Trophoblast cell (in vitro differentiated cells and primary cell): ENCODE data around the gene UCHL1.

ENCODE experiments used
- DNase-seq, 2 donors: peaks; one replicate each; pipeline ENCODE4 v3.0.0-alpha.2; 2016
- H2AFZ ChIP-seq: 2 replicates; pipeline ENCODE4 v1.6.1; 2013; ENCODE audit warnings: low read length, moderate library complexity, mild to moderate bottlenecking; ENCODE audit not compliant: insufficient read depth, poor library complexity
- H2AK5ac ChIP-seq: 2 replicates; pipeline ENCODE4 v1.6.1; 2013; ENCODE audit warnings: mild to moderate bottlenecking, low read length
- H2BK120ac ChIP-seq: 2 replicates; pipeline ENCODE4 v1.6.1; 2013; ENCODE audit warnings: low read length, mild to moderate bottlenecking, moderate library complexity; ENCODE audit not compliant: insufficient read depth, poor library complexity
- H2BK12ac ChIP-seq: 2 replicates; pipeline ENCODE4 v1.6.1; 2013; ENCODE audit warnings: mild to moderate bottlenecking, low read length, moderate library complexity
- H2BK5ac ChIP-seq: 2 replicates; pipeline ENCODE4 v1.6.1; 2013; ENCODE audit warnings: low read length, low read depth, moderate library complexity, mild to moderate bottlenecking; ENCODE audit not compliant: poor library complexity
- H3K14ac ChIP-seq: 2 replicates; pipeline ENCODE4 v1.6.1; 2013; ENCODE audit warnings: mild to moderate bottlenecking, low read length
- H3K18ac ChIP-seq: 2 replicates; pipeline ENCODE4 v1.6.1; 2013; ENCODE audit warnings: mild to moderate bottlenecking, low read length
- H3K23ac ChIP-seq: 2 replicates; pipeline ENCODE4 v1.6.1; 2013; ENCODE audit warnings: low read length
- H3K27ac ChIP-seq: 2 replicates; pipeline ENCODE4 v1.5.1; 2013; ENCODE audit warnings: low read depth, mild to moderate bottlenecking, inconsistent platforms, low read length, moderate library complexity
- H3K27me3 ChIP-seq: 2 replicates; pipeline ENCODE4 v1.6.1; 2013; ENCODE audit warnings: inconsistent platforms, mild to moderate bottlenecking, low read length, moderate library complexity; ENCODE audit not compliant: insufficient read depth
- H3K36me3 ChIP-seq, 2 experiments: 1 replicate in 1 of 2; 2 replicates in 1 of 2; pipeline ENCODE4 v1.6.1; 2013; ENCODE audit warnings: low read length in 2 of 2, mild to moderate bottlenecking in 2 of 2, moderate library complexity in 1 of 2; ENCODE audit not compliant: insufficient read depth in 2 of 2, control insufficient read depth in 1 of 2
- H3K4ac ChIP-seq: 2 replicates; pipeline ENCODE4 v1.6.1; 2013; ENCODE audit warnings: low read depth, mild to moderate bottlenecking, low read length, moderate library complexity
- H3K4me1 ChIP-seq, 2 experiments: 1 replicate in 1 of 2; 2 replicates in 1 of 2; pipeline ENCODE4 v1.6.1; 2013; ENCODE audit warnings: low read length in 2 of 2, mild to moderate bottlenecking in 2 of 2, moderate library complexity in 1 of 2; ENCODE audit not compliant: insufficient read depth in 2 of 2, control insufficient read depth in 1 of 2
- H3K4me2 ChIP-seq: 2 replicates; pipeline ENCODE4 v1.6.1; 2013; ENCODE audit warnings: inconsistent platforms, mild to moderate bottlenecking, low read length, moderate library complexity
- H3K4me3 ChIP-seq: 2 replicates; pipeline ENCODE4 v1.5.1; 2013; ENCODE audit warnings: mild to moderate bottlenecking, low read depth, low read length, inconsistent platforms
- H3K79me1 ChIP-seq: one replicate; pipeline ENCODE4 v1.6.1; 2013; ENCODE audit warnings: low read length
- H3K79me2 ChIP-seq: 2 replicates; pipeline ENCODE4 v1.6.1; 2013; ENCODE audit warnings: low read length, mild to moderate bottlenecking; ENCODE audit not compliant: control insufficient read depth, insufficient read depth, poor library complexity
- H3K9ac ChIP-seq: 2 replicates; pipeline ENCODE4 v1.6.1; 2013; ENCODE audit warnings: mild to moderate bottlenecking, low read length
- H3K9me3 ChIP-seq: 2 replicates; pipeline ENCODE4 v1.6.1; 2013; ENCODE audit warnings: low read depth, mild to moderate bottlenecking, control low read depth, inconsistent platforms, low read length; ENCODE audit not compliant: insufficient read depth
- H4K12ac ChIP-seq: 2 replicates; pipeline ENCODE4 v1.6.1; 2013; ENCODE audit warnings: low read depth, mild to moderate bottlenecking, low read length, moderate library complexity
- H4K8ac ChIP-seq: 2 replicates; pipeline ENCODE4 v1.6.1; 2013; ENCODE audit warnings: low read depth, mild to moderate bottlenecking, low read length, moderate library complexity
- H4K91ac ChIP-seq: one replicate; pipeline ENCODE4 v1.6.1; 2013; ENCODE audit warnings: low read depth, mild to moderate bottlenecking, low read length, moderate library complexity
- WGBS: extraction: QIAGEN DNeasy Blood & Tissue Kit; methylation state at CpG from one replicate; pipeline ENCODE4 v1.1.7; 2013; ENCODE audit warnings: missing lambda C conversion rate; ENCODE audit not compliant: insufficient read length, insufficient coverage; ENCODE audit errors: extremely low coverage; 5-methylcytosine and 5-hydroxymethylcytosine counted together

UCHL1 gene

GRCh38 chr4:41214825-41215146 is 41.9 kb upstream of the UCHL1 start:
- Histone ChIP-seq H2AK5ac (peak overlapping the region; percentile 81), H3K9ac (no peak overlapping the region), H3K23ac (no peak overlapping the region), H3K27ac (no peak overlapping the region), H2BK12ac (peak overlapping the region; percentile 70), H2BK5ac (peak overlapping the region; percentile 60), H3K4me3 (no peak overlapping the region), H3K4ac (peak overlapping the region; percentile 60), H2BK120ac (peak overlapping the region; percentile 68), H4K8ac (peak overlapping the region; percentile 90), H3K79me1 (peaks cover 21% of the 10 kb centered on the region), H4K91ac (peak overlapping the region; percentile 46), H3K79me2 (peaks cover 21% of the 10 kb centered on the region), H3K27me3 (no peaks in the 10 kb centered on the region), H3K14ac (no peak overlapping the region), H3K4me1 (peaks cover 2 to 8% of the 10 kb centered on the region in 2 experiments), H3K4me2 (peak overlapping the region; percentile 24), H2AFZ (peak overlapping the region; percentile 79), H3K18ac (no peak overlapping the region), H4K12ac (peak overlapping the region; percentile 66), H3K36me3 (peaks cover 0 to 2% of the 10 kb centered on the region in 2 experiments), H3K9me3 (no peaks in the 10 kb centered on the region)
- DNase-seq, result no peak
- no CpG with 5 or more reads among the region's 8 CpGs for WGBS

- H3K9me3 ChIP-seq, result no peaks in the 10 kb centered on the region
- no peak overlapping the region for H2BK120ac ChIP-seq
- H3K79me2 ChIP-seq, result peaks cover 17% of the 10 kb centered on the region
- peaks cover 19% of the 10 kb centered on the region for H3K79me1 ChIP-seq
- no peak overlapping the region for H2BK12ac ChIP-seq
- H2AK5ac ChIP-seq, result no peak overlapping the region
- no peak overlapping the region for H4K91ac ChIP-seq
- no peak overlapping the region for H3K18ac ChIP-seq
- H3K14ac ChIP-seq, result no peak overlapping the region
- H3K4me3 ChIP-seq, result no peak overlapping the region
- peaks cover 0 to 4% of the 10 kb centered on the region in 2 experiments for H3K4me1 ChIP-seq
- H3K36me3 ChIP-seq, result no peaks in the 10 kb centered on the region
- no peak overlapping the region for H2BK5ac ChIP-seq
- H4K12ac ChIP-seq, result no peak overlapping the region
- H3K23ac ChIP-seq, result no peak overlapping the region
- no peak overlapping the region for H3K4me2 ChIP-seq
- no peak for DNase-seq
- H2AFZ ChIP-seq, result no peak overlapping the region
- no peak overlapping the region for H4K8ac ChIP-seq
- no peak overlapping the region for H3K27ac ChIP-seq
- no CpG with 5 or more reads among the region's 9 CpGs for WGBS
- no peak overlapping the region for H3K9ac ChIP-seq
- no peak overlapping the region for H3K4ac ChIP-seq
- no peaks in the 10 kb centered on the region for H3K27me3 ChIP-seq
Measured at GRCh38 chr4:41215155-41215554, 41.6 kb upstream of the UCHL1 start.

GRCh38 chr4:41215969-41216293 is 40.8 kb upstream of the UCHL1 start:
- Histone ChIP-seq H3K23ac (no peak overlapping the region), H2AK5ac (no peak overlapping the region)
- no CpG with 5 or more reads among the region's 8 CpGs for WGBS

GRCh38 chr4:41216294-41217019 is 40.3 kb upstream of the UCHL1 start:
- H3K36me3 ChIP-seq, result no peaks in the 10 kb centered on the region
- no peaks in the 10 kb centered on the region for H3K27me3 ChIP-seq
- H3K4me3 ChIP-seq, result peak overlapping the region; percentile 77
- peaks cover 0 to 3% of the 10 kb centered on the region in 2 experiments for H3K4me1 ChIP-seq
- no peak overlapping the region for H2AK5ac ChIP-seq
- H3K9me3 ChIP-seq, result no peaks in the 10 kb centered on the region
- H4K12ac ChIP-seq, result peak overlapping the region; percentile 88
- DNase-seq, result peak; percentile 73 to 75
- peak overlapping the region; percentile 4 for H2BK12ac ChIP-seq
- H3K14ac ChIP-seq, result peak overlapping the region; percentile 86
- peaks cover 19% of the 10 kb centered on the region for H3K79me1 ChIP-seq
- peak overlapping the region; percentile 82 for H2BK120ac ChIP-seq
- peak overlapping the region; percentile 92 for H2AFZ ChIP-seq
- H3K4me2 ChIP-seq, result peak overlapping the region; percentile 58
- no CpG with 5 or more reads among the region's 59 CpGs for WGBS
- peak overlapping the region; percentile 83 for H3K18ac ChIP-seq
- H3K4ac ChIP-seq, result peak overlapping the region; percentile 38
- peak overlapping the region; percentile 76 for H3K27ac ChIP-seq
- peaks cover 17% of the 10 kb centered on the region for H3K79me2 ChIP-seq
- H3K23ac ChIP-seq, result no peak overlapping the region
- peak overlapping the region; percentile 84 for H2BK5ac ChIP-seq
- peak overlapping the region; percentile 75 for H3K9ac ChIP-seq
- peak overlapping the region; percentile 81 for H4K91ac ChIP-seq
- H4K8ac ChIP-seq, result peak overlapping the region; percentile 92

More at GRCh38 chr4:41215969-41216293, 40.8 kb upstream of the UCHL1 start:
- Histone ChIP-seq H3K9me3 (no peaks in the 10 kb centered on the region), H3K36me3 (no peaks in the 10 kb centered on the region), H2BK120ac (peak overlapping the region; percentile 23), H3K14ac (peak overlapping the region; percentile 69), H4K8ac (peak overlapping the region; percentile 83), H3K4me1 (peaks cover 0 to 3% of the 10 kb centered on the region in 2 experiments), H3K4me2 (peak overlapping the region; percentile 58), H4K91ac (peak overlapping the region; percentile 58), H3K27me3 (no peaks in the 10 kb centered on the region), H2BK5ac (peak overlapping the region; percentile 44), H3K4ac (peak overlapping the region; percentile 38), H3K79me2 (peaks cover 17% of the 10 kb centered on the region), H2AFZ (peak overlapping the region; percentile 89), H3K79me1 (peaks cover 19% of the 10 kb centered on the region), H3K9ac (peak overlapping the region; percentile 55), H4K12ac (peak overlapping the region; percentile 45), H3K18ac (peak overlapping the region; percentile 83), H2BK12ac (peak overlapping the region; percentile 4), H3K27ac (peak overlapping the region; percentile 7), H3K4me3 (peak overlapping the region; percentile 66)
- no peak for DNase-seq
